ENCODE data around the gene KCTD2. TPM values are rescaled to one million over a fixed set of nuclear protein-coding genes. Genes with fewer than 3 reads are reported as not detected.

The KCTD2 gene
- total RNA-seq, 1 donor from 2014 or later = 19.5 TPM

DNA sequence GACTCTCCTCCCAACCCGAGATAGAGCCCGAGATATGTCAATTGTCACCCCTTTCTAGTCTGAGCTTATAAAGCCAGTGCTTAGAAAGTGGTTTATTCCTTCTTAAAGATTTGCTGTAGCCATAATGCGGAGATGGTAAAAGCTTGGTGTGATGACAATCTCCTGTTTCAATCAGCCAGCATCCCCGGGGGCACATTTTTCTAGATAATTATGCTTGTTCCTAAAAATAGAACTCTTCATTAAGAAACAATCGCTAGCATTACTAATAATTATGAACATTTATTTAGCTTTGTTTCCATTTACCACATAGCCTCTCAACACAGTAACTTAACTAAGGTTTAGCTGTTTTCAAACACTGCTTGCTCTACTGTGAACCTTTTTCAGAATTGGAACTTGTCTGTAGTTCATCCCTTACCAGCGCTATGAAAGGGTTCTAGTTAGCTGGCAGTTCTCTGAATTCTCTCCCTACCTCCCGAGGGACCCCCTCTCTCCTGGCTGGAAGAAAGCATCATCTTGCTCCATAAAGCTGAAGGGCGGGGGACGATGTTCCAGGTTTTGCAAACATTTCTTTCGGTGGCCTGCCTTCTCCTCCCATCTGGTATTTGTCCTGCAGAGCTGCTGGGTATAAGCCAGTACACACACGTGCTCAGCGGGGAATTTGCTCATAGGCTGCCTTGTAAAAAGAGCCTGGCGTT lies 35.5 kb upstream of the KCTD2 start:
- Mint-ChIP-seq H3K36me3 (ENCODE audit: low read depth) (peaks cover 19% of the 10 kb centered on the region), H3K27ac (peak overlapping the region; percentile 89), H3K9me3 (no peaks in the 10 kb centered on the region), H3K4me1 (peaks cover 29% of the 10 kb centered on the region), H3K27me3 (no peaks in the 10 kb centered on the region), H3K4me3 (peak overlapping the region; percentile 97)
- TF ChIP-seq, protein P1, sequence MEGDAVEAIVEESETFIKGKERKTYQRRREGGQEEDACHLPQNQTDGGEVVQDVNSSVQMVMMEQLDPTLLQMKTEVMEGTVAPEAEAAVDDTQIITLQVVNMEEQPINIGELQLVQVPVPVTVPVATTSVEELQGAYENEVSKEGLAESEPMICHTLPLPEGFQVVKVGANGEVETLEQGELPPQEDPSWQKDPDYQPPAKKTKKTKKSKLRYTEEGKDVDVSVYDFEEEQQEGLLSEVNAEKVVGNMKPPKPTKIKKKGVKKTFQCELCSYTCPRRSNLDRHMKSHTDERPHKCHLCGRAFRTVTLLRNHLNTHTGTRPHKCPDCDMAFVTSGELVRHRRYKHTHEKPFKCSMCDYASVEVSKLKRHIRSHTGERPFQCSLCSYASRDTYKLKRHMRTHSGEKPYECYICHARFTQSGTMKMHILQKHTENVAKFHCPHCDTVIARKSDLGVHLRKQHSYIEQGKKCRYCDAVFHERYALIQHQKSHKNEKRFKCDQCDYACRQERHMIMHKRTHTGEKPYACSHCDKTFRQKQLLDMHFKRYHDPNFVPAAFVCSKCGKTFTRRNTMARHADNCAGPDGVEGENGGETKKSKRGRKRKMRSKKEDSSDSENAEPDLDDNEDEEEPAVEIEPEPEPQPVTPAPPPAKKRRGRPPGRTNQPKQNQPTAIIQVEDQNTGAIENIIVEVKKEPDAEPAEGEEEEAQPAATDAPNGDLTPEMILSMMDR (IDR thresholded peaks at IDR 0.05) = no peak
- intact Hi-C loops (cut with micrococcal nuclease) = loop anchor here (1.0 kb wide), 6 partner anchors 21 to 120 kb away; partner anchors contain the start of genes CDR2L, KCTD2 and NT5C
- CTCF ChIA-PET = interaction anchor here (0.7 to 3.7 kb wide), 9 partner anchors 13 to 249 kb away, joined by 3 to 33 read pairs (median 3); partner anchors contain the start of genes ATP5PD, CDR2L, KCTD2 and NT5C
- POLR2A ChIA-PET = interaction anchor here (0.5 to 2.8 kb wide), 15 partner anchors 20 to 1487 kb away, joined by 3 to 24 read pairs (median 6); partner anchors contain the start of genes ARMC7, ATP5PD, CDR2L and GGA3
- ATAC-seq (ENCODE audit: low read depth) = no peak
- no peak for DNase-seq

DNA sequence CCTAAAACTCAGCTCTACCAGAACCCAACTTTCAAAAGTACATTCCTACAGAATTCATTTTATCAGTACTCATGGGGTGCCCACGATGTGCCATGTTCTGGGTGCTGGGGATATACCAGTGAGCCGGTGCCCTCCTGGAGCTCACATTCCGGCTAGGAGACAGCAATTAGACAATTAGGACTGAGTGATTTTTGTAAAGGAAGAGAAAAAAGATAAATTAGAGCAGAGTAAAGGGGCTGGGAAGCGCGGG lies 35.0 kb upstream of the KCTD2 start:
- intact Hi-C loops (cut with micrococcal nuclease) = loop anchor here (1.0 kb wide), 6 partner anchors 20 to 119 kb away; partner anchors contain the start of genes CDR2L, KCTD2 and NT5C
- DNase-seq (no peak), ATAC-seq (ENCODE audit: low read depth) (no peak)
- POLR2A ChIA-PET = interaction anchor here (0.6 to 3.0 kb wide), 18 partner anchors 20 to 1264 kb away, joined by 3 to 28 read pairs (median 6); partner anchors contain the start of genes ARMC7, ATP5PD, CDR2L and FDXR
- Mint-ChIP-seq H3K4me1 (peaks cover 29% of the 10 kb centered on the region), H3K27ac (peak overlapping the region; percentile 89), H3K27me3 (no peaks in the 10 kb centered on the region), H3K4me3 (peak overlapping the region; percentile 97), H3K36me3 (ENCODE audit: low read depth) (peaks cover 24% of the 10 kb centered on the region), H3K9me3 (no peaks in the 10 kb centered on the region)
- CTCF ChIA-PET = interaction anchor here (0.9 to 3.7 kb wide), 6 partner anchors 12 to 248 kb away, joined by 3 to 33 read pairs (median 5); partner anchors contain the start of genes ATP5PD, CDR2L and KCTD2
- TF ChIP-seq, protein P1 (IDR thresholded peaks at IDR 0.05) = no peak

DNA sequence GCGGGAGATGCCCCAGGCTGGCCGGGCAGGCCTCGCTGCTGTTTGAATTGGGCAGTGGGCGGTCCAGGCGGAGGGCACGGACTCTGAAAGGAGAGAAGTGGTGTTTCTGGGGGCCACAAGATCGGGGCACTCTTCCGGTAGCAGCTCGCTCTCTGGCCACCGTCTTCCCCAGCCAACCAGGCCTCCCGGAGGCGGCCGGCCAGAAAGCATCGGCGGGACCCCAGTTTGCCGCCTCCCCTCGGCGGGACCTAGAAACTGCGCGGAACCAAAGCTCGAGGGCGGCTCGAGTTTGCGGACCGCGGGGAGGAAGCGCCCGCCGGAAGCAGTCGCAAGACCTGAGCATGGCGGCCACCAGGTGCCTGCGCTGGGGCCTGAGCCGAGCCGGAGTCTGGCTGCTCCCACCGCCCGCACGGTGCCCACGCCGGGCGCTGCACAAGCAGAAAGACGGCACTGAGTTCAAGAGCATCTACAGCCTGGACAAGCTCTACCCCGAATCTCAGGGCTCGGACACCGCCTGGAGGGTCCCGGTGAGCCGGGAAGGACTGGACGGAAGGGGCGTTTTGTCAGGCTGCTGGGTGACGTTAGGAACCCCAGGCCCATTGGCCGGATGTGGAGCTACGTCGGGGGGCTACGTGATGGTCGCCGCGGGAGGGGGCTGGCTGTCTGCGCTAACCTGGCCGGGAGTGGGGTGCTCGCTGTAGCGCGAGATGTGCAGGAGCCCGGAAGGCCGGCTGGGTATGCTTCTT lies 34.5 kb upstream of the KCTD2 start, which contains the start of gene MRPL58:
Gene MRPL58 (plus strand): TSS at position 325 of the 746 bp plus-strand sequence. CDS start 17 bp downstream, at position 342.
- ATAC-seq (ENCODE audit: low read depth) = peak; percentile 95
- peaks cover 24% of the 10 kb centered on the region for H3K36me3 Mint-ChIP-seq (ENCODE audit: low read depth)
- H3K9me3 Mint-ChIP-seq = no peaks in the 10 kb centered on the region
- intact Hi-C loops (cut with micrococcal nuclease) = loop anchor here (1.0 kb wide), 6 partner anchors 20 to 119 kb away; partner anchors contain the start of genes CDR2L, KCTD2 and NT5C
- peaks cover 29% of the 10 kb centered on the region for H3K4me1 Mint-ChIP-seq
- peak within 1 kb of the TSS; percentile 97 for H3K4me3 Mint-ChIP-seq
- ChIA-PET CTCF (interaction anchor here (0.6 to 3.7 kb wide), 12 partner anchors 12 to 189 kb away, joined by 3 to 33 read pairs (median 3); partner anchors contain the start of genes ATP5PD, CDR2L and KCTD2), POLR2A (interaction anchor here (0.5 to 3.0 kb wide), 33 partner anchors 13 to 1264 kb away, joined by 3 to 28 read pairs (median 4); partner anchors contain the start of genes ARMC7, ATP5PD, CDR2L and FDXR)
- H3K27ac Mint-ChIP-seq = peak within 1 kb of the TSS; percentile 89
- H3K27me3 Mint-ChIP-seq = no peaks in the 10 kb centered on the region
- TF ChIP-seq, protein P1 (IDR thresholded peaks at IDR 0.05) = no peak
- peak; percentile 78 for DNase-seq

DNA sequence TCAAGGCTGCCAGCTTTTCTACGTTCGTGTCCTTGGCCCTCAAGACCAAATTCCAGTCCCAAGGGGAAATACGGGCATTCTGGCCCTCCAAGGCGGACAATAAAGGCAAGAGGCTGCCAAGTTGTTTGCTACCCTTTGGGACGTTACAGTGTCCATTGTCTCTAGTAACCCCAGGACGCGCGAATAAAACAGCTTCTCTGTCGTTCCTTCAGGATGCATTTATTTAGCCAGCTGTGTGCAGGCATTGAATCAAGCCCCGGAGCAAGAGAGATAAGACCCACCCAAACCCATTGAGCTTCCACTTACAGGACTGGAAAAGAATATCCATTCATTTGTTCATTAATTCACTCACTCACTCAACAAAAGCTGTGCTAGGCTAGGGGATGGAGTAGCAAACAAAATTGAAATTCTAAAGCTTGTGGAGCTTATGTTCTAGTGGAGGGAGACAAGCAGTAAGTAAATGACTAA lies 33.9 kb upstream of the KCTD2 start:
- no peak for ATAC-seq (ENCODE audit: low read depth)
- Mint-ChIP-seq H3K4me3 (peak overlapping the region; percentile 97), H3K27me3 (no peaks in the 10 kb centered on the region), H3K27ac (peak overlapping the region; percentile 89), H3K36me3 (ENCODE audit: low read depth) (peaks cover 27% of the 10 kb centered on the region), H3K9me3 (no peaks in the 10 kb centered on the region), H3K4me1 (peaks cover 29% of the 10 kb centered on the region)
- CTCF ChIA-PET = interaction anchor here (0.6 to 3.7 kb wide), 11 partner anchors 19 to 189 kb away, joined by 3 to 33 read pairs (median 3); partner anchors contain the start of genes ATP5PD, CDR2L and KCTD2
- intact Hi-C loops (cut with micrococcal nuclease) = no loop called here
- POLR2A ChIA-PET = interaction anchor here (0.5 to 3.0 kb wide), 28 partner anchors 12 to 842 kb away, joined by 3 to 28 read pairs (median 5); partner anchors contain the start of genes ARMC7, ATP5PD, CDR2L and FDXR
- DNase-seq = no peak
- TF ChIP-seq, protein P1 (IDR thresholded peaks at IDR 0.05) = no peak

All from activated B cell treated with CpG ODN at 0.5 μM for 24 hours (primary cell).